HepG2 (cell line): ENCODE data around the gene UGT2A2.

Source experiments
- ARID3A ChIP-seq: IDR thresholded peaks from 2 replicates; pipeline ENCODE4 v1.6.1; 2012; ENCODE audit warnings: low read depth, low read length, improper control_type of control experiment
- MAFF ChIP-seq: IDR thresholded peaks from 2 replicates; pipeline ENCODE4 v1.6.1; 2011; ENCODE audit warnings: low read depth, low read length, improper control_type of control experiment
- MAX ChIP-seq: IDR thresholded peaks from 2 replicates; pipeline ENCODE4 v1.6.1; 2012; ENCODE audit warnings: inconsistent platforms
- MAZ ChIP-seq, 2 experiments: sonication (generic) in 1 of 2; formaldehyde crosslinking in 1 of 2; IDR thresholded peaks; 2 replicates each; pipeline versions ENCODE4 v1.5.0 to v1.6.1; 2012 to 2020; ENCODE audit warnings: low read depth in 2 of 2, mild to moderate bottlenecking in 2 of 2, borderline replicate concordance in 1 of 2, improper control_type of control experiment in 1 of 2, low read length in 1 of 2, missing genetic modification reagents in 1 of 2, moderate library complexity in 1 of 2
- NR3C1 ChIP-seq: sonication (generic); formaldehyde crosslinking; IDR thresholded peaks from 2 replicates; pipeline ENCODE4 v1.4.0; 2020; ENCODE audit warnings: missing genetic modification reagents
- SIN3A ChIP-seq: IDR thresholded peaks from 2 replicates; pipeline ENCODE4 v1.6.1; 2011; ENCODE audit warnings: low read depth, mild to moderate bottlenecking, control low read depth, low read length, borderline replicate concordance
- ZNF33B ChIP-seq: sonication (generic); formaldehyde crosslinking; IDR thresholded peaks from 2 replicates; pipeline ENCODE4 v1.5.1; 2020; ENCODE audit warnings: mild to moderate bottlenecking, missing genetic modification reagents
- ZNF652 ChIP-seq: IDR thresholded peaks from 2 replicates; pipeline ENCODE4 v1.6.1; 2016; ENCODE audit warnings: low read depth, borderline replicate concordance

GRCh38 chr4:69577245-69577644 lies 62.2 kb downstream of the UGT2A2 start:
- TF ChIP-seq MAX (no peak), ARID3A (no peak), SIN3A (no peak), NR3C1 (no peak), MAZ (IDR thresholded peaks at IDR 0.05; ENCODE audit: borderline replicate concordance, low read depth, low read length) (no peak), MAZ (CRISPR knock-in tag; IDR thresholded peaks at IDR 0.05; ENCODE audit: low read depth) (no peak), ZNF652 (CRISPR knock-in tag) (no peak), ZNF33B (CRISPR knock-in tag) (no peak), MAFF (no peak)
